ENCODE data around the gene JARID2. TPM values are rescaled to one million over a fixed set of nuclear protein-coding genes. Genes with fewer than 3 reads are reported as not detected.

The JARID2 gene
- total RNA-seq, 1 donor from 2014 or later = 3.8 TPM

- DNase-seq (ENCODE audit: low spot score) (no peak), ATAC-seq (peak; percentile 29)
These were observed 207.3 kb downstream of the JARID2 start for GRCh38 chr6:15453186-15453585.

GRCh38 chr6:15453622-15454021 is 207.8 kb downstream of the JARID2 start:
- no peak for ATAC-seq
- no peak for DNase-seq (ENCODE audit: low spot score)

GRCh38 chr6:15456422-15456821 is 210.6 kb downstream of the JARID2 start:
- no peak for ATAC-seq
- DNase-seq (ENCODE audit: low spot score) = no peak

- no peak for DNase-seq (ENCODE audit: low spot score)
- no peak for ATAC-seq
These were observed 211.3 kb downstream of the JARID2 start for GRCh38 chr6:15457121-15457650.

GRCh38 chr6:15458021-15458459 is 212.2 kb downstream of the JARID2 start:
- no peak for DNase-seq (ENCODE audit: low spot score)
- no peak for ATAC-seq

- DNase-seq (ENCODE audit: low spot score) (no peak), ATAC-seq (no peak)
These were observed 214.3 kb downstream of the JARID2 start for GRCh38 chr6:15460110-15460727.

- ATAC-seq = no peak
- no peak for DNase-seq (ENCODE audit: low spot score)
These were observed 215.5 kb downstream of the JARID2 start for GRCh38 chr6:15461127-15461944.

- no peak for ATAC-seq
These were observed 216.4 kb downstream of the JARID2 start for GRCh38 chr6:15462256-15462655.

GRCh38 chr6:15462717-15463525 is 217.1 kb downstream of the JARID2 start:
- peak; percentile 56 for ATAC-seq
- no peak for DNase-seq (ENCODE audit: low spot score)

More at GRCh38 chr6:15462256-15462655, 216.4 kb downstream of the JARID2 start:
- no peak for DNase-seq (ENCODE audit: low spot score)

- ATAC-seq (peak; percentile 87), DNase-seq (ENCODE audit: low spot score) (peak; percentile 56)
These were observed 218.4 kb downstream of the JARID2 start for GRCh38 chr6:15464211-15464725.

GRCh38 chr6:15465212-15465611 is 219.3 kb downstream of the JARID2 start:
- no peak for ATAC-seq
- DNase-seq (ENCODE audit: low spot score) = no peak

- DNase-seq (ENCODE audit: low spot score) (no peak), ATAC-seq (no peak)
These were observed 224.9 kb downstream of the JARID2 start for GRCh38 chr6:15470746-15471145.

GRCh38 chr6:15472621-15473020 is 226.8 kb downstream of the JARID2 start:
- no peak for DNase-seq (ENCODE audit: low spot score)
- no peak for ATAC-seq

- ATAC-seq = no peak
- no peak for DNase-seq (ENCODE audit: low spot score)
These were observed 227.3 kb downstream of the JARID2 start for GRCh38 chr6:15473174-15473573.

- no peak for DNase-seq (ENCODE audit: low spot score)
- ATAC-seq = peak; percentile 52
These were observed 227.9 kb downstream of the JARID2 start for GRCh38 chr6:15473741-15474161.

- ATAC-seq (no peak), DNase-seq (ENCODE audit: low spot score) (no peak)
These were observed 228.3 kb downstream of the JARID2 start for GRCh38 chr6:15474196-15474595.

- ATAC-seq (no peak), DNase-seq (ENCODE audit: low spot score) (no peak)
These were observed 229.4 kb downstream of the JARID2 start for GRCh38 chr6:15475261-15475660.

- DNase-seq (ENCODE audit: low spot score) (no peak), ATAC-seq (no peak)
These were observed 230.0 kb downstream of the JARID2 start for GRCh38 chr6:15475872-15476271.

- no peak for DNase-seq (ENCODE audit: low spot score)
- no peak for ATAC-seq
These were observed 230.9 kb downstream of the JARID2 start for GRCh38 chr6:15476631-15477380.

GRCh38 chr6:15477746-15478145 is 231.9 kb downstream of the JARID2 start:
- no peak for DNase-seq (ENCODE audit: low spot score)
- no peak for ATAC-seq

All from left lobe of liver (tissue), 2 donors.